DND-41 (cell line): Measurements from ENCODE around the gene CACNA2D4.

Source experiments
- ATAC-seq: fragments of 200-7000 bp; cut with Tn5 transposase; 3 replicates; pipeline ENCODE4 v1.9.1; 2021; ENCODE audit warnings: low read depth; ENCODE audit not compliant: insufficient read depth
- DNase-seq: peaks from one replicate; pipeline ENCODE4 v3.0.0-alpha.2; 2020
- H2AFZ ChIP-seq: 2 replicates; pipeline ENCODE4 v1.6.0; 2012; ENCODE audit warnings: low read depth, low read length
- H3K27ac ChIP-seq: 2 replicates; pipeline ENCODE4 v1.5.1; 2012; ENCODE audit warnings: low read length, inconsistent platforms
- H3K27me3 ChIP-seq: fragments of 200-600 bp; sonication (generic); 2 replicates; pipeline ENCODE4 v1.6.0; 2012; ENCODE audit warnings: low read length, mild to moderate bottlenecking, inconsistent platforms; ENCODE audit not compliant: insufficient read depth, poor library complexity
- H3K36me3 ChIP-seq: 2 replicates; pipeline ENCODE4 v1.5.1; 2012; ENCODE audit warnings: low read length, inconsistent platforms; ENCODE audit not compliant: insufficient read depth
- H3K4me1 ChIP-seq: 2 replicates; pipeline ENCODE4 v1.5.1; 2012; ENCODE audit warnings: mild to moderate bottlenecking, low read length; ENCODE audit not compliant: insufficient read depth
- H3K4me2 ChIP-seq: 2 replicates; pipeline ENCODE4 v1.6.0; 2012; ENCODE audit warnings: mild to moderate bottlenecking, moderate library complexity, low read length, inconsistent platforms; ENCODE audit not compliant: insufficient read depth
- H3K4me3 ChIP-seq, 2 experiments: fragments of 200-600 bp in 1 of 2; shearing (Covaris generic) in 1 of 2; 2 replicates each; pipeline ENCODE4 v1.5.1; 2012 to 2016; ENCODE audit warnings: inconsistent platforms in 2 of 2, low read length in 2 of 2, mild to moderate bottlenecking in 2 of 2, low read depth in 1 of 2, moderate library complexity in 1 of 2
- H3K79me2 ChIP-seq: 2 replicates; pipeline ENCODE4 v1.6.0; 2012; ENCODE audit warnings: low read length, inconsistent platforms; ENCODE audit not compliant: insufficient read depth
- H3K9ac ChIP-seq: 2 replicates; pipeline ENCODE4 v1.6.0; 2012; ENCODE audit warnings: low read depth, mild to moderate bottlenecking, inconsistent platforms, low read length, moderate library complexity
- H3K9me3 ChIP-seq: 2 replicates; pipeline ENCODE4 v1.5.1; 2012; ENCODE audit warnings: low read length, moderate library complexity, mild to moderate bottlenecking, inconsistent platforms; ENCODE audit not compliant: insufficient read depth, severe bottlenecking
- H4K20me1 ChIP-seq: 2 replicates; pipeline ENCODE4 v1.6.0; 2012; ENCODE audit warnings: low read length; ENCODE audit not compliant: insufficient read depth
- CTCF ChIP-seq: IDR thresholded peaks from 2 replicates; pipeline ENCODE4 v1.5.1; 2012; ENCODE audit warnings: borderline replicate concordance, low read length, moderate library complexity, mild to moderate bottlenecking; ENCODE audit not compliant: poor library complexity, severe bottlenecking; ENCODE audit errors: extremely low read depth
- EZH2 ChIP-seq: IDR thresholded peaks from 3 replicates; pipeline ENCODE4 v1.6.1; 2012; ENCODE audit warnings: borderline replicate concordance, low read depth, mild to moderate bottlenecking, moderate library complexity, low read length, inconsistent platforms; ENCODE audit not compliant: severe bottlenecking

The CACNA2D4 gene

GRCh38 chr12:1797991-1798640, 120.3 kb downstream of the CACNA2D4 start:
- peaks cover 18% of the 10 kb centered on the region for H3K4me1 ChIP-seq
- no peak overlapping the region for H3K9ac ChIP-seq
- no peak overlapping the region for H2AFZ ChIP-seq
- no peaks in the 10 kb centered on the region for H3K9me3 ChIP-seq
- H3K36me3 ChIP-seq = no peaks in the 10 kb centered on the region
- H3K4me3 ChIP-seq = no peak overlapping the region
- H3K27me3 ChIP-seq = no peaks in the 10 kb centered on the region
- H3K27ac ChIP-seq = no peak overlapping the region
- no peak for DNase-seq
- H4K20me1 ChIP-seq = no peaks in the 10 kb centered on the region; the same call in 1 of the 2 replicates
- TF ChIP-seq CTCF (no peak), EZH2 (no peak)
- no peaks in the 10 kb centered on the region for H3K79me2 ChIP-seq
- no peak overlapping the region for H3K4me2 ChIP-seq
- no peak for ATAC-seq

GRCh38 chr12:1797011-1797901, 121.2 kb downstream of the CACNA2D4 start:
- H3K4me1 ChIP-seq = peaks cover 18% of the 10 kb centered on the region
- H3K27ac ChIP-seq = no peak overlapping the region
- no peaks in the 10 kb centered on the region; the same call in 1 of the 2 replicates for H4K20me1 ChIP-seq
- H3K9ac ChIP-seq = peak overlapping the region; percentile 64; the same call in 1 of the 2 replicates
- no peaks in the 10 kb centered on the region for H3K79me2 ChIP-seq
- ATAC-seq (no peak), DNase-seq (no peak)
- H3K4me3 ChIP-seq = peak overlapping the region in 1 of 2 experiments; percentile 59; a peak in 2 of 4 replicates
- H3K9me3 ChIP-seq = no peaks in the 10 kb centered on the region
- peak overlapping the region; percentile 100 for H2AFZ ChIP-seq
- no peaks in the 10 kb centered on the region for H3K36me3 ChIP-seq
- TF ChIP-seq EZH2 = no peak
- TF ChIP-seq CTCF = no peak
- no peaks in the 10 kb centered on the region for H3K27me3 ChIP-seq
- H3K4me2 ChIP-seq = peak overlapping the region; percentile 78

- H3K4me1 ChIP-seq = peaks cover 18% of the 10 kb centered on the region
- no peak for DNase-seq
- no peaks in the 10 kb centered on the region for H3K79me2 ChIP-seq
- H3K4me2 ChIP-seq = peak overlapping the region; percentile 78
- H4K20me1 ChIP-seq = no peaks in the 10 kb centered on the region; the same call in 1 of the 2 replicates
- peak overlapping the region; percentile 100 for H2AFZ ChIP-seq
- H3K27ac ChIP-seq = peak overlapping the region; percentile 51
- H3K9me3 ChIP-seq = no peaks in the 10 kb centered on the region
- peak; percentile 28; the same call in 2 of the 3 replicates for ATAC-seq
- peak overlapping the region; percentile 16 to 59; a peak in 3 of 4 replicates for H3K4me3 ChIP-seq
- no peaks in the 10 kb centered on the region for H3K36me3 ChIP-seq
- H3K27me3 ChIP-seq = no peaks in the 10 kb centered on the region
- peak overlapping the region; percentile 64 for H3K9ac ChIP-seq
- TF ChIP-seq EZH2 (no peak), CTCF (no peak)
These were observed 121.9 kb downstream of the CACNA2D4 start for GRCh38 chr12:1796515-1797010.
